H7 (cell line): ENCODE data around the gene CFAP45. TPM values are rescaled to one million over a fixed set of nuclear protein-coding genes. Genes with fewer than 3 reads are reported as not detected.

Experiments
- DNase-seq: peaks from one replicate; pipeline ENCODE4 v3.0.0; 2012
- H3K27me3 ChIP-seq: 2 replicates; pipeline ENCODE4 v1.6.0; 2011; ENCODE audit warnings: mild to moderate bottlenecking, low read length; ENCODE audit not compliant: control insufficient read depth, insufficient read depth
- H3K36me3 ChIP-seq: replicated peaks from 2 replicates; pipeline ENCODE4 v1.5.1; 2011; ENCODE audit warnings: low read length; ENCODE audit not compliant: control insufficient read depth, insufficient read depth
- H3K4me3 ChIP-seq: 2 replicates; pipeline ENCODE4 v1.5.1; 2011; ENCODE audit warnings: low read depth, mild to moderate bottlenecking, control low read depth, low read length, moderate library complexity; ENCODE audit not compliant: insufficient read depth
- total RNA-seq: library from RNA; depleted of rRNA; stranded (reverse); fragments of >200 nt; shearing (Covaris generic); gene quantifications from 2 replicates; pipeline ENCODE4 v1.2.3, GENCODE V29; 2014; rRNA removed

CFAP45 gene, protein sequence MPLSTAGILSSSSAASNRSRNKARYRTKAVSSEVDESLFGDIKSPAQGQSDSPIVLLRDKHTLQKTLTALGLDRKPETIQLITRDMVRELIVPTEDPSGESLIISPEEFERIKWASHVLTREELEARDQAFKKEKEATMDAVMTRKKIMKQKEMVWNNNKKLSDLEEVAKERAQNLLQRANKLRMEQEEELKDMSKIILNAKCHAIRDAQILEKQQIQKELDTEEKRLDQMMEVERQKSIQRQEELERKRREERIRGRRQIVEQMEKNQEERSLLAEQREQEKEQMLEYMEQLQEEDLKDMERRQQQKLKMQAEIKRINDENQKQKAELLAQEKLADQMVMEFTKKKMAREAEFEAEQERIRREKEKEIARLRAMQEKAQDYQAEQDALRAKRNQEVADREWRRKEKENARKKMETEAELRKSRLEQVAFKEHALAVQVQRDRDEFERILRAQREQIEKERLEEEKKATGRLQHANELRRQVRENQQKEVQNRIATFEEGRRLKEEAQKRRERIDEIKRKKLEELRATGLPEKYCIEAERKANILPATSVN
- 0.17 and 1.6 TPM in 2 replicates for total RNA-seq

DNA sequence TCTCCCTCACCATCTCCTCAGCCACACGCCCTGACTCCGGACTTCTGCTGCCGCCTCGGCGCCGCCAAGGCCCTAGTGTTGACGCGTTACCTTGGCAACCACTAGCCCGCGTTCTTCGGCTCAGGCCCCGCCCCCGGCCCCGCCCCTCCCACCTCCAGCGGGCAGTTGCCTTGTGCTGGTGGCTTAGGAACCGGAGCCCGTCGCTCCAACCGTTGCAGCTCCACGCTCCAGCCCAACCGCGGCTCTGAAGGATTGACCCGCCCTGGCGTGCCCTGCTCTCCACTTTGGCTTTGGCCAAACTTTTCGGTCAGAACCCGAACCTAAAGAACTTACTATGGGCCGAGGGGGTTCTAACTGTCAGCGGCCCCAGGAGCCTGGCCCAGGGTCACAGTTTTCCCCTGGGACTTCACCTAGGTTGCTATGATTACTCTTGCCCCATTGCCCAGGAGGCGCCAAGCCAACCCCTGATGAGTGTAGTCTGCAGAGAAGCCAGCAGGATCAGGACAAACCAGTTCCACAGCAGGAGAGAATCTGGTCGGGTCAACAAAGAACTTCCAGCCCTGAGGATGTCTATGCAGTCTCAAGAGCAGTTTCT, at the start of gene CFAP45:
Gene CFAP45 (minus strand): TSS at position 80 of the 595 bp plus-strand sequence. CDS start 67 bp downstream, at position 13.
- peak within 1 kb of the TSS; percentile 19; the same call in 1 of the 2 replicates for H3K4me3 ChIP-seq
- DNase-seq, result peak; percentile 98

GRCh38 chr1:159949123-159949522, 49.2 kb upstream of the CFAP45 start:
- no peaks in the 10 kb centered on the region for H3K36me3 ChIP-seq
- no peak overlapping the region for H3K4me3 ChIP-seq
- H3K27me3 ChIP-seq, result peaks cover 13% of the 10 kb centered on the region; the same call in 1 of the 2 replicates
- DNase-seq, result no peak

More for the DNA sequence above, at the start of gene CFAP45:
- Histone ChIP-seq H3K36me3 (no peaks in the 10 kb centered on the region), H3K27me3 (peaks cover 10% of the 10 kb centered on the region)

- H3K27me3 ChIP-seq, result peaks cover 10% of the 10 kb centered on the region; the same call in 1 of the 2 replicates
Measured at GRCh38 chr1:159947942-159948341, 48.0 kb upstream of the CFAP45 start.

DNA sequence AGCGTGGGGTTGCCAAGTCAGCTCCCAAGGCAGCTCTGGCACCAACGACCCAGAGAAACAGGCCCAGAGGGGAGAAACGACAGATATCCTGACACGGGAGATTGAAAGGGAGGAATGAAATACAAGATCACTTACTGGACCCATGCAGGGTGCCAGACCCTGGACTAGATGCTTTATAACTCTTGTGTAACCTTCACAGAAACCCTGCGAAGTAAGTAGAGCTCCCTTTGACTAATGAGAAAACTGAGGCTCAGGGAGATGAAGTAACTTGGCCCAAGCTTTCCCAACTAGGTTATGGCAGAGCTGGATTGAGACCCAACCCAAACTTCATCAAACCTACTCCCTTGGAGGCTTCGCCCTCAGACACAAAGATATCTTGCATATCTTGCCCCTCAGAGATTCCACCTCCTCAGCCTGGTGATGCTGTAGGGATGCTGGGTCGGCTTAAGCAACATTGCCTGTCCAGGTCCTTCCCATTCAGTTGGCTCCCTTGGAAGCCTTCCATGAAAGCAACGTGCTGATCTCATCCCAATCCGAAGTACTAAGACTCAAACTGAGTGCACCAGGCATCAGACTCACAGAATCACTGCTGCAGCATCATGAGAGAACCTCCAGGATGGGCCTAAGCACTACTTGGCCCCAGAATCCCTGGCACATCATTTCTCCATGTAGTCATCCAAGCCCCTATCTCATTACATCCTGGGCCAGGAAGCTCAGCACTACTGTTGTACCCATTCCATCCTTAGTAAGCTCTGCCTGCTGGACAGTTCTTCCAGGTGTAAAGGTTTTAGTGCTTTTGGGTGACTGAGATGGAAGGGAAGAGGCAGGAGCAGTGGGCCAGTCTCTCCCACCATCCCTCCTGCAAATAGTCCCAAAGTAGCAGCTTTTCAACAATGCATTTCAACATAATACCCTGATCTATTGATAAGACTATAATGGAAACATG, 46.5 kb upstream of the CFAP45 start:
- H3K27me3 ChIP-seq, result peaks cover 10% of the 10 kb centered on the region; the same call in 1 of the 2 replicates
- no peak for DNase-seq
- no peaks in the 10 kb centered on the region for H3K36me3 ChIP-seq
- peak overlapping the region; percentile 73 for H3K4me3 ChIP-seq

More at GRCh38 chr1:159947942-159948341, 48.0 kb upstream of the CFAP45 start:
- Histone ChIP-seq H3K36me3 (no peaks in the 10 kb centered on the region), H3K4me3 (no peak overlapping the region)
- DNase-seq, result no peak

- Histone ChIP-seq H3K27me3 (peaks cover 10% of the 10 kb centered on the region; the same call in 1 of the 2 replicates), H3K4me3 (peak within 1 kb of the TSS; percentile 73), H3K36me3 (no peaks in the 10 kb centered on the region; the same call in 1 of the 2 replicates)
- peak; percentile 98 for DNase-seq
Measured at GRCh38 chr1:159945483-159946241, 45.7 kb upstream of the CFAP45 start, which contains the start of gene IGSF9. Gene IGSF9, minus strand, starts transcription at chr1:159945613. Its CDS starts 2,159 bp downstream, at chr1:159943454.

- Histone ChIP-seq H3K4me3 (peak overlapping the region; percentile 73), H3K27me3 (peaks cover 10% of the 10 kb centered on the region; the same call in 1 of the 2 replicates), H3K36me3 (no peaks in the 10 kb centered on the region; the same call in none of the 2 replicates)
- DNase-seq, result peak; percentile 72
Measured at GRCh38 chr1:159944623-159945455, 44.9 kb upstream of the CFAP45 start.

- H3K4me3 ChIP-seq, result no peak overlapping the region
- DNase-seq, result peak; percentile 54
- H3K36me3 ChIP-seq, result no peaks in the 10 kb centered on the region; the same call in none of the 2 replicates
- peaks cover 10% of the 10 kb centered on the region; the same call in 1 of the 2 replicates for H3K27me3 ChIP-seq
Measured at GRCh38 chr1:159943908-159944622, 44.1 kb upstream of the CFAP45 start.

DNA sequence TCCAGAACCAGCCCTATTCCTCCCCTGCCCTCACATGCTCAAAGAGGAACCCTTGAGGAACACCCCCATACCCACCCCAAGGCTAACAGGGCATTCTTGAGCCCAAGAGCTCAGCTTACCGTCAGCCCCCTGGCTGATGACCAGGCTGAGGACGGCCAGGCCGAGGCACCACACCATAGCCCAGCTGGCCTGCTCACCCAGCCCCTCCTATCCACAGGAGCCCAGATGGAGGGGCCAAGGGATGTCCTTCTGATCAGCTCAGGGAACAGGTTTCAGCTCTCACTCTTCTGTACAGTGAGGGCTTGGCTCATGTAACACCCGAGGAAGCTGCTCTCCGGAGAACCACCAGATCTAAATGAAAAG, 43.3 kb upstream of the CFAP45 start:
- H3K36me3 ChIP-seq, result no peaks in the 10 kb centered on the region; the same call in none of the 2 replicates
- no peak for DNase-seq
- H3K4me3 ChIP-seq, result no peak overlapping the region
- peaks cover 10% of the 10 kb centered on the region; the same call in 1 of the 2 replicates for H3K27me3 ChIP-seq

- peak; percentile 29 for DNase-seq
- H3K27me3 ChIP-seq, result peaks cover 10% of the 10 kb centered on the region; the same call in 1 of the 2 replicates
- no peak overlapping the region for H3K4me3 ChIP-seq
- no peaks in the 10 kb centered on the region; the same call in none of the 2 replicates for H3K36me3 ChIP-seq
Measured at GRCh38 chr1:159942632-159943277, 42.8 kb upstream of the CFAP45 start.

- Histone ChIP-seq H3K4me3 (no peak overlapping the region), H3K36me3 (no peaks in the 10 kb centered on the region; the same call in none of the 2 replicates), H3K27me3 (peaks cover 10% of the 10 kb centered on the region; the same call in 1 of the 2 replicates)
- peak; percentile 77 for DNase-seq
Measured at GRCh38 chr1:159941591-159942560, 41.9 kb upstream of the CFAP45 start.

- H3K4me3 ChIP-seq, result no peak overlapping the region
- H3K36me3 ChIP-seq, result no peaks in the 10 kb centered on the region; the same call in none of the 2 replicates
- H3K27me3 ChIP-seq, result peaks cover 7% of the 10 kb centered on the region; the same call in 1 of the 2 replicates
- peak; percentile 65 for DNase-seq
Measured at GRCh38 chr1:159941141-159941540, 41.2 kb upstream of the CFAP45 start.
